ENCODE data around the gene COA7. TPM values are rescaled to one million over a fixed set of nuclear protein-coding genes. Genes with fewer than 3 reads are reported as not detected.
A peak's percentile ranks its signal among the peaks of the same experiment; 100 is the strongest.

Gene COA7
- total RNA-seq, 2 donors from 2014 or later: 23.5 to 29.9 TPM

- H3K9me3 ChIP-seq (ENCODE audit: control insufficient read depth, low read length): no peaks in the 10 kb centered on the region
- H3K36me3 ChIP-seq (ENCODE audit: control insufficient read depth, insufficient read depth, low read length): no peaks in the 10 kb centered on the region
- Mint-ChIP-seq H3K36me3 (ENCODE audit: low read depth) (no peaks in the 10 kb centered on the region), H3K4me1 (peaks cover 32% of the 10 kb centered on the region), H3K9me3 (no peaks in the 10 kb centered on the region), H3K27me3 (ENCODE audit: insufficient read depth) (no peaks in the 10 kb centered on the region), H3K4me3 (no peak overlapping the region), H3K27ac (no peak overlapping the region)
- WGBS, 2 experiments (ENCODE audit: insufficient coverage in 1 of 2, insufficient read length in 1 of 2): 91 to 100% methylated on average over 2 to 3 of the region's 3 CpGs
- peak overlapping the region; percentile 90 for H3K27ac ChIP-seq (ENCODE audit: low read depth, low read length)
- H3K4me3 ChIP-seq (ENCODE audit: low read length): no peak overlapping the region
- no peak for DNase-seq
- no peaks in the 10 kb centered on the region for H3K27me3 ChIP-seq (ENCODE audit: control insufficient read depth, insufficient read depth, low read length, poor library complexity, severe bottlenecking)
- H3K9ac ChIP-seq (ENCODE audit: extremely low read depth, low read length, poor library complexity, severe bottlenecking): no peak overlapping the region
- H3K4me1 ChIP-seq (ENCODE audit: control insufficient read depth, insufficient read depth, low read length): peaks cover 7% of the 10 kb centered on the region
- TF ChIP-seq CTCF (conservative IDR thresholded peaks at IDR 0.05): no peak
Observed at GRCh38 chr1:52660807-52661206, 37.3 kb downstream of the COA7 start.

- peak overlapping the region; percentile 90 for H3K27ac ChIP-seq (ENCODE audit: low read depth, low read length)
- TF ChIP-seq CTCF (conservative IDR thresholded peaks at IDR 0.05): no peak
- no peaks in the 10 kb centered on the region for H3K36me3 ChIP-seq (ENCODE audit: control insufficient read depth, insufficient read depth, low read length)
- Mint-ChIP-seq H3K9me3 (no peaks in the 10 kb centered on the region), H3K4me3 (no peak overlapping the region), H3K36me3 (ENCODE audit: low read depth) (no peaks in the 10 kb centered on the region), H3K27me3 (ENCODE audit: insufficient read depth) (no peaks in the 10 kb centered on the region), H3K27ac (peak overlapping the region; percentile 56), H3K4me1 (peaks cover 24% of the 10 kb centered on the region)
- WGBS, 2 experiments (ENCODE audit: insufficient coverage in 1 of 2, insufficient read length in 1 of 2): 42 to 56% methylated on average over 13 of the region's 13 CpGs
- H3K27me3 ChIP-seq (ENCODE audit: control insufficient read depth, insufficient read depth, low read length, poor library complexity, severe bottlenecking): no peaks in the 10 kb centered on the region
- no peak overlapping the region for H3K9ac ChIP-seq (ENCODE audit: extremely low read depth, low read length, poor library complexity, severe bottlenecking)
- no peak overlapping the region for H3K4me3 ChIP-seq (ENCODE audit: low read length)
- peak; percentile 63 for DNase-seq
- no peaks in the 10 kb centered on the region for H3K9me3 ChIP-seq (ENCODE audit: control insufficient read depth, low read length)
- H3K4me1 ChIP-seq (ENCODE audit: control insufficient read depth, insufficient read depth, low read length): peaks cover 4% of the 10 kb centered on the region
Observed at GRCh38 chr1:52659851-52660596, 38.1 kb downstream of the COA7 start.

DNA sequence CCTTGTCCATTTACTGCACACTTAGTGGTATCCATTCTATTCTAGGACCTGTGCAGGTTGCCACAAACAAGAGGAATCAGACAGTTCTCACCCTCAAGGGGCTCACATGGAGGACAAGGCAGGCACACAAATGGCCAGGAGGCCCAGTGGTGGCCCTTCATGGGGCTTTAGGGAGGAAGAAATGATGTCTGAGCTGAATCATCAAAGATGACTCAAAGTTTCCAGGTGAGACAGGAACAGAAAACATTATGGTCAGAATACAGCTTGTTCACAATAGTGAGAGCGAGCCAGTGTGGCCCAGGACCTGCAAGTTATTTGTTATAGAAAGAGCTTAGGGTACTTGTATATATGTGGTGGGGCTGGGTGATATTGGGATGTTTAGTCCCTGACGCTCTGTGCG, 38.8 kb downstream of the COA7 start:
- Histone ChIP-seq H3K27ac (ENCODE audit: low read depth, low read length) (no peak overlapping the region), H3K9ac (ENCODE audit: extremely low read depth, low read length, poor library complexity, severe bottlenecking) (no peak overlapping the region), H3K4me3 (ENCODE audit: low read length) (no peak overlapping the region), H3K27me3 (ENCODE audit: control insufficient read depth, insufficient read depth, low read length, poor library complexity, severe bottlenecking) (no peaks in the 10 kb centered on the region), H3K9me3 (ENCODE audit: control insufficient read depth, low read length) (no peaks in the 10 kb centered on the region), H3K4me1 (ENCODE audit: control insufficient read depth, insufficient read depth, low read length) (peaks cover 4% of the 10 kb centered on the region), H3K36me3 (ENCODE audit: control insufficient read depth, insufficient read depth, low read length) (no peaks in the 10 kb centered on the region)
- no peaks in the 10 kb centered on the region for H3K9me3 Mint-ChIP-seq
- no peak for DNase-seq
- TF ChIP-seq CTCF (conservative IDR thresholded peaks at IDR 0.05): no peak
- no peaks in the 10 kb centered on the region for H3K36me3 Mint-ChIP-seq (ENCODE audit: low read depth)
- no peak overlapping the region for H3K4me3 Mint-ChIP-seq
- 95 to 100% methylated on average over 3 of the region's 3 CpGs for WGBS, 2 experiments (ENCODE audit: insufficient coverage in 1 of 2, insufficient read length in 1 of 2)
- H3K27me3 Mint-ChIP-seq (ENCODE audit: insufficient read depth): no peaks in the 10 kb centered on the region
- peaks cover 22% of the 10 kb centered on the region for H3K4me1 Mint-ChIP-seq
- no peak overlapping the region for H3K27ac Mint-ChIP-seq
